Omental fat pad (tissue), 4 donors: ENCODE measurements around the gene NKAIN2. TPM values are rescaled to one million over a fixed set of nuclear protein-coding genes. Genes with fewer than 3 reads are reported as not detected.

Experiments used
- ATAC-seq: fragments of 150-250 bp; one replicate; pipeline ENCODE4 v1.9.1; 2016; ENCODE audit warnings: mild to moderate bottlenecking, moderate library complexity; ENCODE audit not compliant: low FRiP score
- DNase-seq: peaks from one replicate; pipeline ENCODE4 v3.0.0-alpha.2; 2019; ENCODE audit warnings: low spot score
- CTCF ChIP-seq, 3 donors: fragments of 450-650 bp; IDR thresholded peaks; one replicate each; pipeline ENCODE4 v1.5.1; 2016 to 2017; ENCODE audit warnings: antibody characterized with exemption in 3 of 3, mild to moderate bottlenecking in 3 of 3, moderate library complexity in 2 of 3
- total RNA-seq, 4 donors: library from RNA; depleted of rRNA; stranded (reverse); fragments of >200 nt; gene quantifications; one replicate each; pipeline ENCODE4 v1.1.0, GENCODE V29; 2016

NKAIN2 gene
- total RNA-seq, 4 donors from 2014 or later = not detected

GRCh38 chr6:124799638-124800037 is 996.0 kb downstream of the NKAIN2 start:
- DNase-seq (no peak), ATAC-seq (no peak)

GRCh38 chr6:124800222-124800621 is 996.6 kb downstream of the NKAIN2 start:
- DNase-seq = no peak

More at GRCh38 chr6:124799638-124800037, 996.0 kb downstream of the NKAIN2 start:
- TF ChIP-seq CTCF (IDR thresholded peaks at IDR 0.05) = no peak

GRCh38 chr6:124812067-124812466 is 1008.4 kb downstream of the NKAIN2 start:
- no peak for ATAC-seq
- no peak for TF ChIP-seq CTCF (IDR thresholded peaks at IDR 0.05)
- DNase-seq = no peak

More at GRCh38 chr6:124800222-124800621, 996.6 kb downstream of the NKAIN2 start:
- no peak for TF ChIP-seq CTCF (IDR thresholded peaks at IDR 0.05)
- ATAC-seq = no peak

- TF ChIP-seq CTCF (IDR thresholded peaks at IDR 0.05) = no peak
- ATAC-seq (no peak), DNase-seq (no peak)
Measured at GRCh38 chr6:124819346-124819745, 1015.7 kb downstream of the NKAIN2 start.

GRCh38 chr6:124822204-124822613 is 1018.5 kb downstream of the NKAIN2 start:
- no peak for TF ChIP-seq CTCF (IDR thresholded peaks at IDR 0.05)
- no peak for DNase-seq
- no peak for ATAC-seq

- no peak for TF ChIP-seq CTCF (IDR thresholded peaks at IDR 0.05)
- no peak for DNase-seq
- ATAC-seq = no peak
Measured at GRCh38 chr6:124822721-124823120, 1019.1 kb downstream of the NKAIN2 start.

GRCh38 chr6:124823240-124824111 is 1019.8 kb downstream of the NKAIN2 start:
- TF ChIP-seq CTCF (IDR thresholded peaks at IDR 0.05) = no peak
- no peak for DNase-seq
- ATAC-seq = no peak
